DOHH2 (cell line): ENCODE measurements around the gene EFS.

Source experiments
- CTCF ChIP-seq: fragments of 200-600 bp; sonication (generic); IDR thresholded peaks from one replicate; pipeline ENCODE4 v1.5.1; 2014; ENCODE audit warnings: antibody characterized with exemption, mild to moderate bottlenecking, low read depth, low read length; ENCODE audit not compliant: poor library complexity, severe bottlenecking
- EZH2phosphoT487 ChIP-seq: fragments of 200-600 bp; sonication (generic); IDR thresholded peaks from 2 replicates; pipeline ENCODE4 v1.6.1; 2017; ENCODE audit warnings: borderline replicate concordance, mild to moderate bottlenecking, antibody characterized with exemption, low read length, moderate library complexity, mixed read lengths

GRCh38 chr14:23382276-23382675 is 17.3 kb upstream of the EFS start:
- TF ChIP-seq CTCF = no peak
- no peak for TF ChIP-seq EZH2phosphoT487
